ENCODE measurements around the gene BNC2.

Gene BNC2

DNA sequence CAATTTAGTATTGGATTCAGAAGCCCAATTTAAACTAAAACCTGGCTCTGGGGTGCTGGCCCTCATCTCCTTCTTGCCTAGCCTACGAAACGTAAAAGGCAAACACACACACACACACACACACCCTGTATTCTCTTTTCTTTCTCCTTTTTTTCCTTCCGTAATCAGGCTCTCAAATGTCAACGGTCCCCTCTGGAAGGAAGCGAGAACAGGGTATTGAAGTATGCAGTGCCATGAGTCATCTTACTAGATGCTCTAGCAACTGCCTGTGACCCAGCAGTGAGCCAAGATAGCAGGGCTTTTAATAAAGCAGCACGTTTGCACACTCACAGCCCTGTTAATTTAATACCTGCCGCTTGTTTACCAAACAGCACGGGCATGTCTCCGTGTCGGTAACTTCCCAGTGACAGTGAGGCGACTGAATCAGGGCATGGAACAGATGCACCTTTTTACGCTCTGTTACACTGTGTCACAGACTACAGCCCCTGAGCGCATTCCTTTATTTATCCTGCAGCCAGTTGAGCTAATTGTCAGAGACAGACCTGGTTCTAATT is 243.8 kb downstream of the BNC2 start:
- DNase-seq (ENCODE audit: extremely low spot score), result no peak
- TF ChIP-seq, protein P1, sequence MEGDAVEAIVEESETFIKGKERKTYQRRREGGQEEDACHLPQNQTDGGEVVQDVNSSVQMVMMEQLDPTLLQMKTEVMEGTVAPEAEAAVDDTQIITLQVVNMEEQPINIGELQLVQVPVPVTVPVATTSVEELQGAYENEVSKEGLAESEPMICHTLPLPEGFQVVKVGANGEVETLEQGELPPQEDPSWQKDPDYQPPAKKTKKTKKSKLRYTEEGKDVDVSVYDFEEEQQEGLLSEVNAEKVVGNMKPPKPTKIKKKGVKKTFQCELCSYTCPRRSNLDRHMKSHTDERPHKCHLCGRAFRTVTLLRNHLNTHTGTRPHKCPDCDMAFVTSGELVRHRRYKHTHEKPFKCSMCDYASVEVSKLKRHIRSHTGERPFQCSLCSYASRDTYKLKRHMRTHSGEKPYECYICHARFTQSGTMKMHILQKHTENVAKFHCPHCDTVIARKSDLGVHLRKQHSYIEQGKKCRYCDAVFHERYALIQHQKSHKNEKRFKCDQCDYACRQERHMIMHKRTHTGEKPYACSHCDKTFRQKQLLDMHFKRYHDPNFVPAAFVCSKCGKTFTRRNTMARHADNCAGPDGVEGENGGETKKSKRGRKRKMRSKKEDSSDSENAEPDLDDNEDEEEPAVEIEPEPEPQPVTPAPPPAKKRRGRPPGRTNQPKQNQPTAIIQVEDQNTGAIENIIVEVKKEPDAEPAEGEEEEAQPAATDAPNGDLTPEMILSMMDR (IDR thresholded peaks at IDR 0.05; ENCODE audit: control extremely low read depth, extremely low read depth, low read depth, missing control alignments), result no peak
- ChIA-PET CTCF (no interaction called here), POLR2A (no interaction called here)

DNA sequence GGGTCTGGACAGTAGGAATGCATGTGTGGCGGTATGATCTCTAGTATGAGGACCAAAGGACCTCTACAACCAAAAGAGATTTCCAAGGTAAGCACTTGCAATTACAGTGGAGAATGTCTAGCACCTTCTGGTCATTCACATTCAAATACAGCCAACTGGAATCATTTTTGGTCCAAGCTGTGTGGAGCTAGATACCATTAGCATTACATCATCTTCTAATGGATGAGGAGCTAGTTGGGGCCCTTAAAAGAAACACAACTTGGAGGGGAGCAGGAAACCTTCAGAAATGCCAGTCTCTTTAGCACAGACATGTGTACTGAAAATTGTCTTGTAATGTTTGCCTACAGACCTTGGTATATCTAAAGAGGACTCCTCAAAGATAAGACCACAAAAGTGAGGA is 244.7 kb downstream of the BNC2 start:
- ChIA-PET POLR2A (no interaction called here), CTCF (no interaction called here)
- TF ChIP-seq, protein P1 (IDR thresholded peaks at IDR 0.05; ENCODE audit: control extremely low read depth, extremely low read depth, low read depth, missing control alignments), result no peak
- no peak for DNase-seq (ENCODE audit: extremely low spot score)

DNA sequence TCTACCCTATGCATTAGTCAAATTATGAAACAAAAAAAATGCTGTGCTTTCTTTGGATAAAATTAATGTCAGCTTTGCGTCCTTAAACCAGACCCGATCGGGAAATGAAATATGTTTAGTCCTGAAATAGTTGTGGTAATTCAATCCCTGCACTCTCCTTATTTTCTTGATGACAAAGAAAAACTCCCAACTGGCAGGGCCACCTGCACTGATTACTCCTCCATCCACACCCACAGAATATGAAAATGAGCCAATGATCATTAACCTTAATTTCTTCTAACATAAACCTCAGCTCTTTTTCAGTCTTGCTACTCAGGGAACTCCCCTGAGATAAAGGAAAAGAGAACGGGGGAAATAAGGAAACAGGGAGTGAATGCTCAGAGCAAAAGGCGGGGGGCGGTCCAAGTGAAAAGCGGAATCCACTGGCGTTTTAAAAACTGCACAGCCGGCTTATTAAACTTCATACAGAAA is 245.3 kb downstream of the BNC2 start:
- no peak for DNase-seq (ENCODE audit: extremely low spot score)
- TF ChIP-seq, protein P1 (IDR thresholded peaks at IDR 0.05; ENCODE audit: control extremely low read depth, extremely low read depth, low read depth, missing control alignments), result no peak
- POLR2A ChIA-PET, result no interaction called here
- CTCF ChIA-PET, result no interaction called here

DNA sequence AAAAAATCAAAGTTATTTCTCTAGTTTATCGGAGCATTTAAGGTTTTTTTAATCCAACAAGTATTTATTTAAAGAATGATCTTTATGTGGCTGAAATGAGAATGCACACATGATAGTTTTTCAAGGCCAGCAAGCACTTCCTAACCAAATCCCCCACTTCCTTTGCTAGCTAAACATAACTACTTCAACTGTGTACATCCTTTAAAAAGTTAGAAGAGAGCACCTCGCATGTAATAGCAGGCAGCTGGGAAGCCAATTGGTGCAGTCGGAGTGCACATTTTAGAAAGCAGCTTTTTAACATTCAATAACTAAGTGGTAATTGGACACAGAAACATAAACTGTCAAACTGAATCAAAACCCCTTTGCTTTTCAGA is 245.7 kb downstream of the BNC2 start:
- TF ChIP-seq, protein P1 (IDR thresholded peaks at IDR 0.05; ENCODE audit: control extremely low read depth, extremely low read depth, low read depth, missing control alignments), result no peak
- CTCF ChIA-PET, result no interaction called here
- no peak for DNase-seq (ENCODE audit: extremely low spot score)
- POLR2A ChIA-PET, result no interaction called here

DNA sequence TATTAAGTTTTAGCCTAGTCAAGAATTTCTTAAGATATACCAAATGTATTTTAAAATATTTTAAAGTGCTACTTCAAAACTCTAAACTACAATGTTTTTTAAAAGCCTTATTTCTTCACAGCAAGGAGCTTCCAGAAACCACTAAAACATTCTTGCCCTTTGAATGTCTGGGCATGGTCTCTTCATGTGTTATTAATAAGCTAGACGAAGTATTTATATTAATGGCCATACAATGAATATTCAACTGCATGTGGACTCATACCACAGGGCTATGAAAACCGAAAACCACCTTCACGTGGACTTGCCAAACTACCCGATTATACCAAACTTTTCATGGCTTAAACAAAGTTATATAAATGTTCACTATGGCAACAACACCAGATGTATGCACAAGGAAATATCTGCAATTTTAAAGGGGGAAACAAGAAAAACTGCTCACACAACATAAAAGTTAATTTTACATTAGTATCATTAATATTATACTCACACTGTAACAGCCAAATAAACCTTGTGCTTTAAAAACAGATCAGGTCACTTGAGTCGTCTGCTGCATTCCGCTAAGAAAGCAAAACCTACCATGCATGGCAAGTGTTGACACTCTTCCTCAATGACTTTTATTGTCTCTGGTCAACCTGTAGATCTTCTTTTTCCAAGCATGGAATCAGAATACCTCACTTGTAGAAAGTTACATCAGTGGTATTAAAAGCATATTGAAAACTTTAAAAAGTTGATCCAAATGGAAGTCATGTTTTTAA is 246.3 kb downstream of the BNC2 start:
- ChIA-PET CTCF (no interaction called here), POLR2A (no interaction called here)
- TF ChIP-seq, protein P1 (IDR thresholded peaks at IDR 0.05; ENCODE audit: control extremely low read depth, extremely low read depth, low read depth, missing control alignments), result no peak
- DNase-seq (ENCODE audit: extremely low spot score), result no peak

DNA sequence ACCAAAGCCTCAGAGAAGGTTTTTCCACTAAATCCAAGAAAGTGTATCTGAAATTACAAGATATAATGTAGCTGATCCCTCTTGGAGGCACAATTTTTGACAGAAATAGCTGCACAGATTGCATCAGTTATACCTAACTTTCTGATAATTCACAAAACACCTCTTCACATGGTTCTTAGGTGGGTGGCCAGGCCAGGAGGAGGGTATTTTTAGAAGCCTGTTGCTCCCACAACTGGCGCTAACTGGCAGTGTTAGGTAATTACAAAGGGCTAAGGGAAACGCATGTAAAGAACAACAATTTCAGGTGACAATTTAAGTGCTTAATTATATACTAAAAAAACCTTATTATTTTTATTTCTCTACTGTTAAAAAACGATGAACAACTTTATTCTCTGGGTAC is 247.9 kb downstream of the BNC2 start:
- no peak for DNase-seq (ENCODE audit: extremely low spot score)
- POLR2A ChIA-PET, result no interaction called here
- CTCF ChIA-PET, result no interaction called here
- TF ChIP-seq, protein P1 (IDR thresholded peaks at IDR 0.05; ENCODE audit: control extremely low read depth, extremely low read depth, low read depth, missing control alignments), result no peak

Data from GM10248 (cell line).